GOT3 (cell line): Measurements from ENCODE around the gene NISCH.

Source experiments
- DNase-seq: peaks from one replicate; lab custom pipeline; 2025; ENCODE audit warnings: mixed read lengths; lab: John Stamatoyannopoulos, UW

NISCH gene

DNA sequence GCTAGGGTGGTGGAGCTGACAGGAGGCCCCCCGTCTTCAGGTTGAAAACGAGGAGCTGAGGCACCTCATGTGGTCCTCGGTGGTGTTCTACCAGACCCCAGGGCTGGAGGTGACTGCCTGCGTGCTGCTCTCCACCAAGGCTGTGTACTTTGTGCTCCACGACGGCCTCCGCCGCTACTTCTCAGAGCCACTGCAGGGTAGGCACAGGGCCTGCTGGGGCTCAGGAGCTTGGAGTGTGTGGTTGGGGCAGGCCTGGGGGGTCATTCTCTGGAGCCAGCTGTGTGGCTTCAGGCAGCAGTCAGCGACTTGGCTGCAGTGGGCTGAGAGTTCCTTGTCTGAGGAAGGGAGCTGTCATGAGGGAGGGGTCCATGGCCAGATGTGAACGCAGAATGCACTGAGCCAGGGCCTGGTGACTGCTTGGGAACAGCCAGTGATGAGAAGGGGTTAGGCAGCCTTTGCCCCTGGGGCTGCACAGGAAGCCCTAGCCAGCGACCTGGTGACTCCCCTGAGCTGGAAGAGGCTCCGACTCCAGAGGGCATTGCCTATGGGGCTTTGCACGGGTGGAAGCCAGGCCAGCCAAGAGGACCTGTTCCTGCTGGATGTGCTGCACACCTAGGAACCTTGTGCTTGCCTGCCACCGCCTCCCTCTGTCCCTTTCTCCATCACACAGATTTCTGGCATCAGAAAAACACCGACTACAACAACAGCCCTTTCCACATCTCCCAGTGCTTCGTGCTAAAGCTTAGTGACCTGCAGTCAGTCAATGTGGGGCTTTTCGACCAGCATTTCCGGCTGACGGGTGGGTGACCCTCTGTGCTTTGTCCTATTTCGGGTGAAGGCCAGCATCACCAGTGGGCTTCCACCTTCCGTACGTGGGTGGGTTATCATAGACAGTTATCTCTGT, 34.9 kb downstream of the NISCH start:
- no peak for DNase-seq

- DNase-seq = no peak
These were observed 35.6 kb downstream of the NISCH start for GRCh38 chr3:52490939-52491526.

DNA sequence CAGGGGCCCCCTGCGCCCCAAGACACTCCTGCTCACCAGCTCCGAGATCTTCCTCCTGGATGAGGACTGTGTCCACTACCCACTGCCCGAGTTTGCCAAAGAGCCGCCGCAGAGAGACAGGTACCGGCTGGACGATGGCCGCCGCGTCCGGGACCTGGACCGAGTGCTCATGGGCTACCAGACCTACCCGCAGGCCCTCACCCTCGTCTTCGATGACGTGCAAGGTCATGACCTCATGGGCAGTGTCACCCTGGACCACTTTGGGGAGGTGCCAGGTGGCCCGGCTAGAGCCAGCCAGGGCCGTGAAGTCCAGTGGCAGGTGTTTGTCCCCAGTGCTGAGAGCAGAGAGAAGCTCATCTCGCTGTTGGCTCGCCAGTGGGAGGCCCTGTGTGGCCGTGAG, 36.7 kb downstream of the NISCH start:
- DNase-seq = no peak

- DNase-seq = no peak
These were observed 38.0 kb downstream of the NISCH start for GRCh38 chr3:52493232-52494017.

GRCh38 chr3:52494445-52494844, 39.0 kb downstream of the NISCH start:
- no peak for DNase-seq

GRCh38 chr3:52494886-52495495, 39.6 kb downstream of the NISCH start, which contains the start of gene STAB1:
TSS of gene STAB1 (plus strand) at chr3:52495338. CDS start at chr3:52495414, 76 bp downstream.
- DNase-seq = no peak

DNA sequence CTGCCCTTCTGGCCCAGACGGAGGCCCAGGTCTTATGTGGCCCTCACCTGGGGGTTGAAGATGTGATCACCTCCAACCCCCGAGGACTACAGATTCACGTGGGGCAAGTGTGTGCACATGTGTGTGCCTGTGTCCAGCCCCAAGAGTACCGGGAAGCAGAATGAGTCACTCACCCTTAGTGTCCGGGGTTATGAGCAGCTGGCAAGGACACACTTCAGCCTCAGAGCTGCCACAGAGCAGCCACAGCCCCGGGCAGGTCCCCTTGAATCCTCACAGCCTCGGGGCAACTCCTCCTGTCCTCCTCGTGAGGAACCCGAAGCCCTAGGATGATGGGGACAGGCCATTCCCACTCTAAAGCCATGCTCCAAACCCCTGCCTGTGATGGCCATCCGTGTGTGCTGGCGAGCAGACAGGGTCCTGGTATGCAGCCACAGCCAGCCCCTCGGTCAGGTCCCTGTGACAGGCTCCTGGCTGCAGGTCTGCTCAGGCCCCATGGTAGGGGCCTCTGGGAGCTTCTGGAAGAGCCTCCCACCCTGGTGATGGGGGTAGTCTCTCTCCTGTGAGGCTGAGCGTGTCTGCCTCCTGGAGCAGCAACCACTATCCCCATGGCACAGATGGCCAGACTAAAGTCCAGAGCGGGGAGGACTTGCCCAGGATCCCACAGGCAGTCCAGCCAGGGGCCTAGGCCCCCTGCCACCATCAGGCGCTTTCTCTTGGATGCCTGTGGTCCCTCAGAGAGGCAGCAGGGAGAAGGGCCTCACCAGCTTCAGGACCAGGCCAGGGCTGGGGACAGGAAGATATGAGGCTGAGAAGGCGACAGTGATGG, 40.6 kb downstream of the NISCH start:
- no peak for DNase-seq

GRCh38 chr3:52498137-52499054, 43.0 kb downstream of the NISCH start:
- DNase-seq = no peak

GRCh38 chr3:52501046-52501445, 45.6 kb downstream of the NISCH start:
- DNase-seq = no peak

DNA sequence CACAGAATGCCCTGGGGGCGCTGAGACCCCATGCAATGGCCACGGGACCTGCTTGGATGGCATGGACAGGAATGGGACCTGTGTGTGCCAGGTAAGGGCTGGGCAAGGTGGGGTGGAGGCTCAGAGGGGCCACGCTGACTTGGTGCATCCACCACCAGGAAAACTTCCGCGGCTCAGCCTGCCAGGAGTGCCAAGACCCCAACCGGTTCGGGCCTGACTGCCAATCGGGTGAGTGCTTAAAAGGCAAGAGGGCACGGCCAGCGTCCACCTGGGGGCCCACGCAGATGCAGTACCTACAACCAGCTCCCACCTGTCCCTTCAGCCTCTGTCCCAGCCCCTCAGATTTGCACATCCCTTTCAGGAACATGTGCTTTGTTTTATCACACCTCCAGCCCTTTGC, 46.6 kb downstream of the NISCH start:
- DNase-seq = no peak

DNA sequence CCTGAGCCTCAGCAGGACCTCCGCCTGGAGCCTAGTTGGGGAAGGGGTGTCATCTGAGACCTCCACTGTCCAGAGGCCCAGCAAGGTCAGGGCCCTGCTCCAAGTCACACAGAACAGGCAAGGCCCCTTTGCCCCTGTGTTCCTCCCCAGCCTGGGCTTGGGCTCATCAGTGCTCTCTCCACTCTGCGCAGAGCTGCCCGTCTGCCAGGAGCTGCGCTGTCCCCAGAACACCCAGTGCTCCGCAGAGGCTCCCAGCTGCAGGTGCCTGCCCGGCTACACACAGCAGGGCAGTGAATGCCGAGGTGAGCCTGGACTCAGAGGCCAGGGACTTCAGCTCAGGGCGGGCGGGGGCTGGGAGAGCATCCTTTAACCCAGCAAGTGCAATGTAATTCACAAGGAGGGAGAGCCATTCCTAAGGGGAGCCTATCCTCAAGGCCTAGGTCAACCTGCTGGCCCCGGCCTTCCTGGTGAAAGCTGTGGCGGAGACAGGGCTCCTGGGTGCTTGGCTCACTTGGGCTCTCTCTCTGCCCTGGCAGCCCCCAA, 47.5 kb downstream of the NISCH start:
- no peak for DNase-seq

DNA sequence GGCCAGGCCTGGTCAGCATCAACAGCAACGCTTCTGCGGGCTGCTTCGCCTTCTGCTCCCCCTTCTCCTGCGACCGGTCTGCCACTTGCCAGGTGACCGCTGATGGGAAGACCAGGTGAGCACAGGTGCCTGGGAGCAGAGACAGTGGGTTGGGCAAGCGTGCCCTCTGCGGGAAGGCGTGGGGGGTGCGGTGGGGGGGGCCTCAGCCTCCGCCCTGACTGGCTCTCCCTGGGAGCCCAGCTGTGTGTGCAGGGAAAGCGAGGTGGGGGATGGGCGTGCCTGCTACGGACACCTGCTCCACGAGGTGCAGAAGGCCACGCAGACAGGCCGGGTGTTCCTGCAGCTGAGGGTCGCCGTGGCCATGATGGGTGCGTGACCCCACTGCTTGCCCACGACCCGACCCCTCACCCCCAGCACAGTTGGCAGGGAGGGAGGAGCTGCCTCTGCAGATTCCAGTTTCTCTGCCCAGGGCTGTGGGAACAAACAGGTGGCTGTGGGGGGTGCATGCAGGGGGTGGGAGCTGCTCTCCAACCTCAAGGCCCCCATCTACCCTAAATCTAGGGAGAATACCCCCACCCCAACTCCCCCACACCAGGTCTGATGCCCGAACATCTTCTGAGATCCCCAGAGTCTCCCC, 48.5 kb downstream of the NISCH start:
- DNase-seq = no peak

- DNase-seq = no peak
These were observed 49.6 kb downstream of the NISCH start for GRCh38 chr3:52504977-52505376.

- DNase-seq = no peak
These were observed 51.0 kb downstream of the NISCH start for GRCh38 chr3:52506266-52506966.

DNA sequence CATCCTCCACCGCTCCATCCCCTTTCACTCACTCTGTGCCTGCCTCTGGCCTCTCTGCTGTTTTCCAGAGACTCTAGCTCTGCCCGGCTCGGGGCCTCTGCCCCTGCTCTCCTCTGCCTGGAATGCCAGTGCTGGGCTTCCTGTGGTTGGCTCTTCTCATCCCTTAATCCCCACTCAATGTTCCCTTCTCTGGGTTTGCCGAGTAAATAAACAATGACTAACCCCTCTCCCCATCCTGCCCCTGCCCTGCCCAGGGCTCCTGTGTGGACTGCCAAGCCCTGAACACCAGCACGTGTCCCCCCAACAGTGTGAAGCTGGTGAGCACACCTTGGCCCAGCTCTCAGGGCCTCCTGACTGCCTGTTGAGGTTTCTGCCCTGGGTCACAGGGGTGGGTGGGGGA, 52.0 kb downstream of the NISCH start:
- DNase-seq = no peak

- no peak for DNase-seq
These were observed 54.4 kb downstream of the NISCH start for GRCh38 chr3:52509753-52510328.

DNA sequence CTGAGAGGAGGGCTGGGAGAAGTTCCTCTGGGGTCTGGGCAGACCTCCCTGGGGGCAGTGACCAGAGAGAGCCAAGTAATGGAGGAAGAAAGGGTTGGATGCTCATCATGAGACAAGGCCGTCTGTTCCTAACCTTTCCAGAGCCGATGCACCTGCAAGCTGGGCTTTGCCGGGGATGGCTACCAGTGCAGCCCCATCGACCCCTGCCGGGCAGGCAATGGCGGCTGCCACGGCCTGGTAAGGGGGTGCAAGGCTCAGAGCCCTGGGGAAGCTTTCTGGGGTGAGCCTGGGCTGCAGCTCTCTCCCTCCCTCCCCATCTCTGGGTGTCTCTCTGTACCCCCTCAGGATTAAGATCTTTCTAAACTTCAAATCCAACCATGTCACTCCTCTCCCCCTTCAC, 56.1 kb downstream of the NISCH start:
- no peak for DNase-seq

- no peak for DNase-seq
These were observed 56.7 kb downstream of the NISCH start for GRCh38 chr3:52512105-52512504.
